NCI-H460 (cell line): ENCODE results near the gene BRCC3. TPM values are rescaled to one million over a fixed set of nuclear protein-coding genes. Genes with fewer than 3 reads are reported as not detected.

Experiments used
- DNase-seq: peaks from one replicate; pipeline ENCODE4 v3.0.0-alpha.2; 2016; ENCODE audit warnings: low read depth; ENCODE audit errors: extremely low read depth
- total RNA-seq: library from RNA; depleted of rRNA; stranded (reverse); fragments of >200 nt; shearing (Covaris generic); gene quantifications from 2 replicates; pipeline ENCODE4 v1.2.3, GENCODE V29; 2014

Gene BRCC3
- total RNA-seq, 1 experiment from 2014 or later, result 14.4 TPM

DNA sequence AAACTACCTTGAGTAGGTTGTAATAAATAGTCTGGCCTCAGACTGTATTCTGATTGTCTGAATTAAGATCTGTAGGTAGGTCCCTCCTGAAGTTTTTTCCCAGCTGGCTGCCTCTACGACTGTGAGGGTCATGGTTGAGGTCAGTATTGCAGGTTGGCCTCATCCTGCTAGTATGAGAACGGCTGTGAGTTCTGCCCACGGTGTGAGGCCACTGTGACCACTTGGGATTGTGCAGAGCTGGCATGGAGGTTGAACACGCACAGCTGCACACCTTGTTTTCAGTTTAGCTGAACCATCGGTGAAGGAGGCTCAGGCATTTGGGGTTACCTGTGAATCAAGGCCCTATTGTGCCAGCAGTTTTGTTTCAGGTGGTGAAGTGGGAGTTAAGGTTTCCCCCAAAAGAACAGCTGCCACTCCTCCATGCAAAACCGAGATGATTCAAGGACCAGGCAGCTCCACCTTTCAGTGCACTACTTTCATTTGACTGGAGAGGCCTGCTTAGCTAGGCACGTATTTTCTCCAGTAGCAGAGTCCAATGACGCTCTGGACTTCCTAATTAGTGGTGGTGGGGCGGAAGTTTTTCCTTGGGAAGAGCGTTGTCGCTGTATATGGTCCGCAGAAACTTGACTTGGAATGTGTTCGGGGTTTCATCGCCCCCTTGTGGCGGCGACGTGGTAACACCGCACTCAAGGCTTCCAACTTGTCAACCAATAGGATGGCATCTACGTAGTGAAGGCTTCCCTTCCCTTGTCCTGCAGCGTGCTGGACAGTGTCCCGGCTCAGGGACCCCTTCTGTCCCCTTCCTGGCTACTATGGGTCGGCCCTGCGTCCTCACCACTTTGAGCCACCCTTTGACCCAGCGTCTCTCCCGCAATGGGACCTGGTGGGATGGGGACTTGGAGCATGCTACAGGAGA is 14.2 kb upstream of the BRCC3 start:
- peak; percentile 70 for DNase-seq

DNA sequence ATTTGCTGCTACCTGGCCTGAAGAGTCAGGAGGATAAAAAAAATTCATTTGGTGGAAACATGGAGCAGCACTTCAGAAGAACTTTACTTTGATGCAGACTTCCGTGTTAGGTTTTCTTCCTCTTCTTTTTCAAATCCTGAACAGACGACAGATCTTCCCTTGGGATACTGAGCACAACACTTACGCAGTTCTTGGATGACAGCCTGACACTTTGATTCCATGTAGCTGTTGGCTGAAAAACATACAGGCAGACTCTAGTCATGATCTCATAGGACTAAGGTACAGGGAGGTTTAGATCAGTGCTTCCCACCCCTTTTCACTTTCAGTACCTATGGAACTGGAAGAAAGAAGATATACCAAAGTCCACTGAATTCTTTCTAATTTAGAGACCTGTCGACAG is 9.5 kb upstream of the BRCC3 start:
- DNase-seq, result no peak

DNA sequence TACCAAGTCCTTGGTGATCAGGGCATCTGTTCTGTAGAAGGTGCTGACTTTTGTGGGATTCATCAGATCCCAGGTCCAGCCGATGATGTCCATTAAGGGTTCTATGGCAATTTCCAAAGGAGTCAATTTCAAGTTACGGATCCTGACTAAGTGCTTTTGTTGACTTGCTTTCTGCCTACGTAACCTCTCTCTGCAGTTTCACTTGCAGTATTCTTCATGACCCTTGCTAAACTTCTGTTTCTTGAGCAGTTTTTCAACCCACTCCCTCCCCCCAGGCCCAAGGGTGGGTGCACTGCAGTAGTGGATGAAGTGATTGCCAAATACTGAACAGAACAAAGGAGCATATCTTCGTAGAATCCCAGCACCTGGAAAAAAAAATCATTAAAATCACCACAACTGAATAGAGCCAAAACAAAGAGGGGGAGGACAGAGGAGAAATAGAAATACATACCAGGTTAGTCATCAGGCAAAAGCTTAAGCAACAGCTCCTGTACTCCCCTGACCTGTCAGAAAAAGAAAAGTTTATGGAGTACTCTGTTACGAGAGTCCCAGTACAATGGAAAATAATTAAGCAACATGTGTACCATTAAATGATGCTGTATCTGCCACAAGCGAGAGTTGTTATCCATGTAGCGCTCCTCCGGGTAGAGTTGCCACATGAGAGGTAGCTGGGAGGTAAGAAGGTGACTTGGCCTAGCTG is 6.1 kb upstream of the BRCC3 start:
- DNase-seq, result no peak

DNA sequence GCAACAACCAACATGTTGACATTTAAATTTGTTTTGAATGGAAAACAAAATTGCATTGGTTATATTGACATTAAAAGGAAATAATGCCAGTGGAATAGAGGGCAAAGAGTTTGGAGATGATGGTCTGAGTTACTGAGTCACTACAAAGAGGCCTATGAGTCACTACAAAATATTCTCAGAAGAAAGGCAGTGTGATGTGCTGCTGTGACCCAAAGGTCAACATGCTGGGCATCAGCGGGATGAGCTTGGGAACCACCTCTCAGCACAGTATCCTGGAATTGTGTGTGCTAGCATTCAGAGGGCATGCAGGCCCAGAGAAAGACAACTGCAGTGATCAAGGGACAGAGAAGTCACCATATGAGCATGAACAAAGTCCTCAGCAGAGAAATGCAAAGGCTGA is 3.1 kb upstream of the BRCC3 start:
- DNase-seq, result peak; percentile 27

DNA sequence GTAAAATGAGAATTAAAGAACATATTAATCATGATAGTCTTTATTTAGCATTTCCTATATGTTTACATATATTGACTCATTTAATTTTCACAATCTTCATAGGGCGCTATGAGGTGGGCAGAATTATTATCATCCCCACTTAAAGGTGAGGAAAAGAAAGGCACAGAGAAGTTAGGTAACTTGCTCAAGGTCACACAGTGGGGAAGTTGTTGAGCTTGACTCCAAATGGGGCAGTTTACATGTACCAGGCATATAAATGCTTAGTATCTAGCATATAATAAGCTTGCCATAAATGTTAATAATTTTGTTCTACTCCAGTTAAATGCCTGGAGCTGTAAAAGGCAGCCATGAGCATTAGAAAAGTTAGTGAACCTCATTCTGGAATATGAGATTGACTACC is 1.9 kb upstream of the BRCC3 start:
- no peak for DNase-seq

DNA sequence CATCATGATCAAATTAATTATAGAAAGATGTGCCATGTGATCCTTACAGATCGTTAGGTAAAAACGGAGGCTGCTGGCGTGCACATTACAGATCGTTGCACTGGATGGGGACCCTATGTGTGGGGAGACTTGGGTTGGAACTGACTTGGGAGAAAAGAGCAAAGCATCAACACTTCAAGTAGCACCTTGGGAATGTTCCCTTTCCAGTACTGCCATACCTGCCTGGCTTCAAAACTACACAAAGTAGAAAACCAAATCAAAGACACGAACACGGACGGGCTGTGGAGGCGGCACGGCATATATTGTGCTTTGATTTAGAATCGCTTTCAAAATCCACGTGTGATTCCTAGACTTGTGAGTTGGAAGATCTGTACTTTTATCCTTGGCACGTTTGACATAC is 1.3 kb upstream of the BRCC3 start:
- DNase-seq, result no peak

DNA sequence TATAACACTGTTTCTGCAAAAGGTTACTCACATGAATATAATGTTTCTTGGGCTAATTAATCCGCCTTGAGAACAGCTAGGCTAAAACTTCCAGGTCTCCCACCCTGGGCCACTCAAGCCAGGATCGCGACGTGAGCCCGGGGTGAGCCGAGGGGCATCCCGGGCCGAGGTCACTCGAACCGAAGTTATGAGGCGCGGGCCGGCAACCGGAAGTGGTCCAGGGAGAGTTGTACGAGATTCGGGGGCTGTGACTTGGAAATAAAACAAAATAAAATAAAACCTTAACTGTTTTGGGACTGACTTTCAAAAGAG is 689 bp upstream of the BRCC3 start:
- no peak for DNase-seq

DNA sequence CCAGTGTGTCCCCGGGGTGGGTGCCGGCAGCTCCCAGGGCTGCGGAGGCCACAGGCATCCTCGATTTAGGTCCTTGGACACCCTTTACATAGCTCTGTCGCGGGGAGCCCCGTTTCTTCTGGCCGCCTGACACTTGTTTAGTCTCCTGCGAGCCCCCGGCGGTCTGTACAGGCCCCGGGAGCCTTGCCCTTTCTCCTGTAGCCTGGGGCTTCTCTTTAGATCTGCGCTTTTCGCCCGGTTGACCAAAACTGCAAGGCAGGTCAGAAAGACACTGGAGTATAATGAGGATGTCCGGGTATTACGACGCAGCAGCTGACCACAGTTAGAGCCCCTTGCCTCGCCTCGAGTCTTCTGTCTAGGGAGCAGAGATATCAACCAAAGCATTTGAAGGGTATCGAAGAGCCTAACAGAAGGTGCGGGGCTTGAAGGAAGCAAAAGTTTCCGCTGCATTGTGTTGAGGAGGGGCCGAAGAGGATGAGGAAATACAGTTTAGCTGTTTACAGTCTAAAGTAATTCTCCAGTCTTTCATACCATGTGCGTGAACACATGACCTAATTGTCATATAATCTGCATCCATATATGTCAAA is 479 bp downstream of the BRCC3 start:
- no peak for DNase-seq

DNA sequence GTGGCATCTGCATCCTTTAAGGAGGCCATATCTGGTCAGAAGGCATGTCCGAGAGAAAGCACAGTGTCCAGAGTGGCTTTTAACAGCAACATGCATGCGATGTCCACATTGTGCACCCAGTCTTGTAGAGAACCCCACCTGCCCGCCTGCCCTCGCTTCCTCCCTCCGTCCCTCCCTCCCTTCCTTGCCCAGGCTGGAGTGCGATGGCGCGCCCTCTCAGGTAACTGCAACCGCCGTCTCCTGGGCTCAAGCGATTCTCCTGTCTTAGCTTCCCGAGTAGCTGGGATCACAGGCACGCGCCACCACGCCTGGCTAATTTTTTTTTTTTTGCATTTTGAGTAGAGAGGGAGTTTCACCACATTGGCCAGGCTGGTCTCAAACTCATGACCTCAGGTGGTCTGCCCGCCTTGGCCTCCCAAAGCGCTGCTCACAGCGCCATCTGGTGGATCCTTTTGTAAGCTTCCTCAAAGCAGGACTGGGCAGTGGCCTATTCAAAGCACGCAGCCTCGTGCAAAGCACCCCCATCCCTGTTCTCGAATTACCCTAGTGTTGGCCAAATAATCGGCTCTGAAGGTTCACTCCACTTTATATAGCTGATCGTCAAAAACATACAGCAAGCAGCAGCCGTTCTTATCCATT is 15.0 kb downstream of the BRCC3 start:
- DNase-seq, result peak; percentile 48

DNA sequence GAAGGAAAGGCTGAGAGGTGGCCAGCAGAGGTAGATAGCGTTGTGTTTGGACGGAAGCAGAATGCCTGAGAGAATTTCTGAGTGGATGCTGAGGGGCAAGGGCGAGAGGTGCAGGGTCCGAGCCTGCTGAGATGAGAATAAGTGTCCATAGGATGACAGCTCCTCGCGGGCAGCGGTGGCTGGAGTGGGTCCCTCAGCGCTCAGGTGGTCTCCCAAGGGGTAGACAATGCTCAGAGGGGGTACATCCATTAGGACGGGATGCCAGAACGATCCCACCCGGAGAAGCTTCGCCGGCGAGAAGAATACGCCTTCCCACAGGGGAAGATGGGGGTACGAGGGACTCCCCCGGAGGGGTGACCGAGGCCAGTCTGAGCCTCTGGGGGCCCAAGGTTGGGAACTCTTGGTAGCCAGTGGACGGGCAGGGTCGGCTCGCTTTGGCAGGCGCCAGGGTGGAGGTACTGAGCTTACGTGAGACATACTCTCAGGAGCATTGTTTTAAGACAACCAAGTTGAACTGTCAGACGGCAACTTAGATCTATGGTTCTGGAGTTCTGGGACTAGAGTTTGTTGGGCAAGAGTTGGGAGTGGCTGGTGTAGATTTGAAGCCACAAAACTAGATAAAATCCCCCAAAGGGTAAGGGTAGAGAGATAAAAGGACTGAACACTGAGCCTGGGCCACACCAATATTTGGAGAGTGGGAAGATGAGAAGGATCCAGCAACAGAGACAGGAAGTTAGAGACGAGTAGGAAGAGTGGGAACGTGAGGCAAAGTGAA is 15.8 kb downstream of the BRCC3 start:
- DNase-seq, result no peak

DNA sequence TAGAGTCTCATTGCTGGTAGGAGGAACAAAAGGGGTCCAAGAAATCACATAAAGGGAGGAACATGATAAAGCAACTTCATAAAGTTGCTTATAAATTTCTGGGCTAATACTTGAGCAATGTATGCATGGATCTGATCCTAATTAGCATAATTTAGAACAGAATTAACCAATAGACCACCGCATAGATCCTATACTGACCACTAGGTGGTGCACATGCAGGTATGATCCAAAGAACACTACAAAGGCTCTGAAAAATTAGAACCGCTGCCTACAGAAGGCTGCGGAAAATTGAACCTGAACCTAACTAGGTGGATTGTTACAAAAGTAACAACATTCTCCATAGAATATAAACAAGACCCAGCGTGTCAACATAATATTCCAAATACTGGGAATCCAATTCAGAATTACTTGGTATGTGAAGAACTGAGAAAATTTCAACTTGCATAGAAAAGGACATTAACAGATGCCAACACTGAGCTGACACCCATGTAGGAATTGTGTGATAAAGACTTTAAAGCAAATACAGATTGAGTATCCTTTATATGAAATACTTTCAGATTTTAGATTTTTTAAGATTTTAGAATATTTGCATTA is 23.3 kb downstream of the BRCC3 start:
- DNase-seq, result peak; percentile 43

DNA sequence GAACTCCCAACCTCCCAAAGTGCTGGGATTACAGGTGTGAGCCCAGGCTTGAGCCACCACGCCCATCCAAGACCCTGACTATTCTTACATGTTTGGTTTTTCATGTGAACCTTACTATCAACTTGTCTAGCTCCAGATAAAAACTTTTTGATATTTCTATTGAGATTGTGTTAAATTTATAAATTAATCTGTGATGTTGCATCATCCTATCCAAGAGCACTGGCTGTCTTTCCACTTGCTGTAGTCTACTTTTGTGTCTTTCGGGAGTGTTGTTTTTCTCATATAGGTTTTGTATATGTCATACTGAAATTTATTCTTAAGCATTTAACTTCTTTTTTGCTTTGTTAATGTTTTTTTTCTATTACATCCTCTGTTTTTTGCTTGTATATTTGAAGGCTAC is 34.6 kb downstream of the BRCC3 start:
- no peak for DNase-seq

DNA sequence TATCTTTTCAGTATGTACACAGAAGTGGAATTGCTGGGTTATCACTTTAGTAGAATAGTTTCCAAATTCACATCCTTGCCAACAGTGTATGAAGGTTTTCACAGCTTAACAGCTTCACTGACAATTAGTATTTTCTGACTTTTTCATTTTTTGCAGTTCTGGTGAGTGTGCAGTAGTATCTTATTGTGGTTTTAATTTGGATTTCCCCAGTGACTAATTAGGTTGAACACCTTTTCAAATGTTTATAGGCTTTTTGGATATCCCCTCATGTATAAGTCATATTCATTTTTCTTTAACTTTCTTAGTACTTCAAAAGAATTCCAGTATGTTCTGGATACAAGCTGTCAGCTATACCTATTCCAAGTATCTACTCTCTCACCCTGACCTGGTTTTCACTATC is 37.1 kb downstream of the BRCC3 start:
- no peak for DNase-seq

DNA sequence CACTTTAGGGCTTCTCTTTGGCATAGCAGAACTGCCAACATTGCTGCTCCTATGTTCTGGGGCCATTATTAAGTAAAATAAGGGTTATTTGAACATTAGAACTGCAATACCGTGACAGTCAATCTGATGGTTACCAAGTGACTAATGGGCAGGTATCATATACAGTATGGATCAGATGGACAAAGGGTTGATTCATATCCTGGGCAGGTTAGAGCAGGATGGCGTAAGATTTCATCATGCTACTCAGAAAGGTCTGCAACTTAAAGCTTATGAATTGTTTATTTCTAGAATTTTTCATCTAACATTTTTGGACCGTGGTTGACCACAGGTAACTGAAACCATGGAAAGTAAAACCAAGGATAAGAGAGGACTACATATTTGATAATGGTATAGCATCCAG is 40.9 kb downstream of the BRCC3 start:
- no peak for DNase-seq

DNA sequence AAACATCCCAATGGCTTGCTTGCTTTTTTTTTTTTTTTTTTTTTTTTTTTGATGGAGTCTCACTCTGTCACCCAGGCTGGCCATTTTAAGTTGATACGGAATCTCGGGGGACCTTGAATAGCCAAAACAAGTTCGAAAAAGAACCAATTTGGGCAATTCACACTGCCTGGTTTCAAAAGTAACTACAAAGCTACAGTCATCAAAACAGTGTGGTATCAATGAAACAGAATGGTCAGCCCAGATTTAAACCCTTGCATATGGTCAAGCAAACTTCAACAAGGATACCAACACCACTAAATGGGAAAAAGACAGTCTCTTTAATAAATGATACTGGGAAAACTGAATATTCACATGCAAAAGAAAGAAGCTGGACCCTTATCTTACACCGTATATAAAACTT is 41.8 kb downstream of the BRCC3 start:
- DNase-seq, result no peak

DNA sequence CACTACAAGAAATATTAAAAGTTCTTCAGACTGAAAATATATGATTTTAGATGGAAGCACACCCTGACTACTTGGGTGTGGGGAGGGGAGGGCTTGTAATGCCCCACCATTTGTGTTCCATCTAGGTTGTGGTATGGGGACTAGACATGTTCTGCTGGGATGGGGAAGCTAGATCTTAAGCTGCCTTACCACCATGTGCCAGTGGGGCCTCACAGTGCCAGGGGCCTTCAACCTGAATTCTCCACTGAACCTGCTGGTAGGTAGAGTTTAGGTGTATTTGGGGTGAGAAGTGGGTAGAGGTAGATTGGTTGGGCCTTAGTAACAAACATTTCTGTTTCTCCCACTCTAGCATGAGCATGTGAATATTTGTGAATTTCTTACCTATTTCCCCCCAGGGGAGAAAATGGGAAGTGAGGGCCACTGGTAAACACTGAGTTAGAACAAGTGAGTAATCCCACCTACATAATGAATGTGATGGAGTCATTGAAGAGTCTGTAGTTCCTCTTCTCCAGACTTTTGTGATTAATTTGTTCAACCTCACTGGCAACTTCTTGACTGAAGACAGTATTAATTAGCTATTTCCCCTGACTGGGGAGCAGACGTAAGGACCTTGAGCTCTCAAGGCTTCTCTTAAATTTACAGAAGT is 44.0 kb downstream of the BRCC3 start:
- no peak for DNase-seq

DNA sequence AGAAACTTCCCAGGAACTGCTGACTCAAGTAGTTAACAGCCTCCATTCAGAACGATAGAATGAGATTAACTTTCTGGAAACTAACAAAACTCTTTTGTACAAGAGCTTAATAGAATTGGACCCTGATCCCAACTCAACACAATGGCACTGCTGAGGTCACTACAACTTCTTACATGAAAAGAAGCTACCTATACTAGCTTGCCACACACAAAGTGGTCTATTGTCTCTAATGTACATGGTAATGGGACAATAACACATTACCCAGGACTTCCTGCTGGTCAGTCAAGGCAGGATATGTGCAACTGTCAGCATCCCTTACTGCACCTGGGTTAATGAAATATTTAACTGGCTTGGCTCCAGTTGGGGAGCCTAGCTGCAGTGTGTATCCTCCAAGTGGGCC is 56.2 kb downstream of the BRCC3 start:
- no peak for DNase-seq

DNA sequence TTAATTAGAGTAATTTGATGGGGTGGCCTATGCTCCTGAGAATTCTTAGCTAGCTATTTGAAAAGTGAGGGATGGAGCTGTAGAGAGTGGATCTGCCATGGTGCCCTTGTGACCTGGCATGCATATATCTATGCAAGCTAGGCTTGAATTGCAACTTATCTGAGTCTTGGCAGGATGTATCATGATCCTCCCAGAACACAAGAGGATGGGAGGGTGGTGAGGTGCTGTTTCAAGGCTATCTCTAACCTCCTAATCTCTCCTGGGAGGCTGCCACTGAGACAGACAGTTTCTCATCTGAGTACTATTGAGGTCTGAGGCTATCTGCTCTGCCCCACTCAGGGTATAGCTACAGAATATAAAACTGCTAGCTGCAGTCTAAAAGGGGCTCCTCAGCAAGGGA is 56.6 kb downstream of the BRCC3 start:
- no peak for DNase-seq

DNA sequence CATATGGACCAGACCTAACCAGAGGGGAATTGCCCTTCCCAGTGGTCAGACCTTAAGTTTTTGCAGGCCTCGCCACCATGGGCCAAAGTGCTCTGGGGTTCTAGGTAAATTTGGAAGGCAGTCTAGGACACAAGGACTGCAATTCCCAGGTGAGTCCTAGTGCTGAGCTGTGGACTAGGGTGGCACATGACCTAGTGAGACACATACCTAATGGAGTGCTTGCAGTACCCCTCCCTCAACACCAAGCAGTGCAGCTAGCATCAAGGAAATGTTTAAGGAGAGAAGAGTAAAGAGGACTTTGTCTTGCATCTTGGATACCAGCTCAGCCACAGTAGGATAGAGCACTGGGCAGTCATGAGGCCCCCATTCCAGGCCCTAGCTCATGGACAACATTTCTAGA is 60.8 kb downstream of the BRCC3 start:
- DNase-seq, result no peak

DNA sequence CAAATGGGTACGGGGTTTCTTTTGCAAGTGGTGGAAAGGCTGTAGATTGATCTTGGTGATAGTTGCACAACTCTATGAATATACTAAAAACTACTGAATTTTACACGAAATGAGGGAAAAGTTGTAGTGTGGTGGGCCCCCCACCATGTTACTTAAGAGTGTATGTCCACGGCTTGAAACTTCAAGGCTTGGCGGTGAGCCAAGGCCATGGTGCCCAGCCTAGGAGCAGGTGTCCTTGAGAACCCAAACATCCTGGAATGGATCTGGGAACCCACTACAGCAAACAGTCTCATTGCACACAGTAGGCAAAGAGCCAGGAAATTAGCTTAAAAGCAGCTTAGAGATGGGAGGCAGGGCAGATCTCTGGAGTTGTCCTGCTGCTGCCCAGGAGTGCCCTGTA is 62.9 kb downstream of the BRCC3 start:
- no peak for DNase-seq
